ENCODE data around the gene RREB1. TPM values are rescaled to one million over a fixed set of nuclear protein-coding genes. Genes with fewer than 3 reads are reported as not detected.

Gene RREB1
- total RNA-seq, 1 experiment from 2014 or later = 61.6 TPM

DNA sequence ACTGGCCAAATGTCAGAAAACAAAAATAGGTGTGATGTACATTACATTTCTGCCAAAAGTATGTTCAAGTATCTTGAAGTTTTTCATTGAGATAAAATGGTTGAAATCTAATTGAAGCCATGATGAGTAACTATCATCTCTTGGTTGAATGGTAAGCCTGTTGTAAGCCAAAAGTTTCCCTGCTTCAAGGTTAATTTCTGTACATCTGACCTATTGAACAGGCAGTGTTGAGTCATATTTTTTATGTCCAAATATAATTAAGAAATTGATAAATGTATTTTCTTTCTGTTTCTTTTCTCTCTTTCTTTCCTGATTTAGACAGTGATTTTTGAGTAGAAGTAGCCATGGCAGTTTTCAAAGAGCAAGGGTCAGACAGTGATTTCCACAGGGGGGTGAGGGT is 4.4 kb downstream of the RREB1 start:
- Histone ChIP-seq H3K27ac (ENCODE audit: low read depth, low read length, poor library complexity, severe bottlenecking) (no peak overlapping the region), H3K27me3 (replicated peaks; ENCODE audit: insufficient read depth, low read depth, low read length, poor library complexity) (no peaks in the 10 kb centered on the region), H3K9me3 (ENCODE audit: low read depth, low read length, poor library complexity, severe bottlenecking) (no peaks in the 10 kb centered on the region), H3K36me3 (ENCODE audit: insufficient read depth, low read length, poor library complexity, severe bottlenecking) (no peaks in the 10 kb centered on the region), H3K4me1 (ENCODE audit: insufficient read depth, low read length, poor library complexity, severe bottlenecking) (peaks cover 58% of the 10 kb centered on the region), H3K4me3 (ENCODE audit: low read depth, low read length, poor library complexity, severe bottlenecking) (peak overlapping the region; percentile 23)
- TF ChIP-seq EZH2 (IDR thresholded peaks at IDR 0.05; ENCODE audit: borderline replicate concordance, low read depth, low read length, poor library complexity, severe bottlenecking) = no peak
- TF ChIP-seq, protein P1, sequence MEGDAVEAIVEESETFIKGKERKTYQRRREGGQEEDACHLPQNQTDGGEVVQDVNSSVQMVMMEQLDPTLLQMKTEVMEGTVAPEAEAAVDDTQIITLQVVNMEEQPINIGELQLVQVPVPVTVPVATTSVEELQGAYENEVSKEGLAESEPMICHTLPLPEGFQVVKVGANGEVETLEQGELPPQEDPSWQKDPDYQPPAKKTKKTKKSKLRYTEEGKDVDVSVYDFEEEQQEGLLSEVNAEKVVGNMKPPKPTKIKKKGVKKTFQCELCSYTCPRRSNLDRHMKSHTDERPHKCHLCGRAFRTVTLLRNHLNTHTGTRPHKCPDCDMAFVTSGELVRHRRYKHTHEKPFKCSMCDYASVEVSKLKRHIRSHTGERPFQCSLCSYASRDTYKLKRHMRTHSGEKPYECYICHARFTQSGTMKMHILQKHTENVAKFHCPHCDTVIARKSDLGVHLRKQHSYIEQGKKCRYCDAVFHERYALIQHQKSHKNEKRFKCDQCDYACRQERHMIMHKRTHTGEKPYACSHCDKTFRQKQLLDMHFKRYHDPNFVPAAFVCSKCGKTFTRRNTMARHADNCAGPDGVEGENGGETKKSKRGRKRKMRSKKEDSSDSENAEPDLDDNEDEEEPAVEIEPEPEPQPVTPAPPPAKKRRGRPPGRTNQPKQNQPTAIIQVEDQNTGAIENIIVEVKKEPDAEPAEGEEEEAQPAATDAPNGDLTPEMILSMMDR (conservative IDR thresholded peaks at IDR 0.05; ENCODE audit: low read depth, low read length) = no peak
- POLR2A ChIA-PET (ENCODE audit: low non-redundant PET) = no interaction called here
- CTCF ChIA-PET = no interaction called here
- intact Hi-C loops (cut with micrococcal nuclease; ENCODE audit: unreplicated experiment) = no loop called here
- BruUV-seq (replicated peaks) = no TSS peak
- DNase-seq (ENCODE audit: low spot score) = no peak

DNA sequence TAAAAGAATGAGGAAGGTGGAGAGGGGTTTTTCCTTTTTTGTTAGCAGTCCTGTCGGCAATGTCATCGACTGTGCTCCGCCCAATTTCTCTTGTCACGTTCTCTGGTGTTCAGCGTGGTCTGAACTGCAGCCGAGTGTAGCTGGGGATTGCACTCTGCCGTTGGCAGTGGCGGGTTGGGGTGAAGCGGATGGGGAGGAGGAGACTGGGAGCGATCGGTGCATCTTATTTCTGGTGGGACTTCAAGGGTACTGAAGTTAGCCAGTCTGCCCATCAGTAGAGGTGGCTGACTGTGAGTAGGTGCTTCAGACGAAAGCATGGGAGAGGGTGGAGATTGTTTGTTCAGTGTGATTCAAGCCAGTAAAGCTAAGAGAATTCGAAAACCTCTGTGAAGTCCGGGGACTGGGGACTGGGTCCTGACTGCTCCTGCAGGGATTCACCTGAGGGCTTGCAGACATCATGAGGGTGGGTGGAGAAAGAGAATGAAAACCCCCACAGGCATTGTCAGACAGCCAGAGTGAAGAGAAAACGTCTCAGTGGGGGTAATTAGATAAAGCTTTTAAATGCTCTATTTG is 5.1 kb downstream of the RREB1 start:
- no TSS peak for BruUV-seq (replicated peaks)
- Histone ChIP-seq H3K36me3 (ENCODE audit: insufficient read depth, low read length, poor library complexity, severe bottlenecking) (no peaks in the 10 kb centered on the region), H3K27ac (ENCODE audit: low read depth, low read length, poor library complexity, severe bottlenecking) (no peak overlapping the region), H3K9me3 (ENCODE audit: low read depth, low read length, poor library complexity, severe bottlenecking) (no peaks in the 10 kb centered on the region), H3K4me3 (ENCODE audit: low read depth, low read length, poor library complexity, severe bottlenecking) (peak overlapping the region; percentile 23), H3K27me3 (replicated peaks; ENCODE audit: insufficient read depth, low read depth, low read length, poor library complexity) (no peaks in the 10 kb centered on the region), H3K4me1 (ENCODE audit: insufficient read depth, low read length, poor library complexity, severe bottlenecking) (peaks cover 58% of the 10 kb centered on the region)
- CTCF ChIA-PET = interaction anchor here (0.8 kb wide), 1 partner anchor 354 kb away, joined by 3 read pairs; no protein-coding TSS in a partner anchor
- intact Hi-C loops (cut with micrococcal nuclease; ENCODE audit: unreplicated experiment) = no loop called here
- TF ChIP-seq, protein P1 (conservative IDR thresholded peaks at IDR 0.05; ENCODE audit: low read depth, low read length) = no peak
- no peak for TF ChIP-seq EZH2 (IDR thresholded peaks at IDR 0.05; ENCODE audit: borderline replicate concordance, low read depth, low read length, poor library complexity, severe bottlenecking)
- POLR2A ChIA-PET (ENCODE audit: low non-redundant PET) = no interaction called here
- DNase-seq (ENCODE audit: low spot score) = no peak

DNA sequence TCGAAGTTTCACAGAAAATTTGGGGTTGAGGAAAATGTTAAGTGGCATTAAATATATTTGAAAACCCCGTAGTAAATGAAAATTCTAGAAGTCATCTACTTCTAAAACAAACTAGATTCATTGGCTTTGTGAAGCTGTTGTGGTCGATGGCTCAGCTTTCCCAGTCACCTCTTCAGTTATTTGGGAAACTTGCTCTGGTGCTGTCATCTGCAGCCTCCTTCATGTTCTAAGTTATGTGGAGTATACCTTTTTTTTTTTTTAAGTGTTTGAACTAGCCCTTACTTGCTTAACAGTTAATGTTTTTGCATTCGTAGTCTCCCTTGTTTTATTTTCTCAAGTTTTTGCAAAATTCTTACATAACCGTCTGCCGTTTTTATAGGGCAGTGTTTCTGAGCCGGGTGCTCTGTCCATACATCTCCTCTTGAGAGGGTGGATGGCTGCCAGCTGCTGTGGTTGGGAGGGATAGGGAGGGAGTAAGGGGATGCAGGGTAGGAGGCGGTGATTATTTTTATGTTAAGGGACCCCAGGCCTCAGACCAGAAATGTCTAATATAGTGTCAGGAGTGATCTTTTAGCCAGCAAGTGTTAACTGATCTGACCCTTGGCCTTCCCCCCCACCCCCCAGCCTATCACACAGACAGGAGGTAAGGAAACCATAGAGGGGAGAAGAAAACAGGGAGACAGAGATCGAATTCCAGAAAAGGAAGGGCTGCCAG is 7.1 kb downstream of the RREB1 start:
- POLR2A ChIA-PET (ENCODE audit: low non-redundant PET) = interaction anchor here (0.6 to 0.7 kb wide), 2 partner anchors 140 to 258 kb away, joined by 4 read pairs; no protein-coding TSS in a partner anchor
- no peak for DNase-seq (ENCODE audit: low spot score)
- no peak overlapping the region for H3K4me3 ChIP-seq (ENCODE audit: low read depth, low read length, poor library complexity, severe bottlenecking)
- TF ChIP-seq, protein P1 (conservative IDR thresholded peaks at IDR 0.05; ENCODE audit: low read depth, low read length) = no peak
- no peak for TF ChIP-seq EZH2 (IDR thresholded peaks at IDR 0.05; ENCODE audit: borderline replicate concordance, low read depth, low read length, poor library complexity, severe bottlenecking)
- no peaks in the 10 kb centered on the region for H3K27me3 ChIP-seq (replicated peaks; ENCODE audit: insufficient read depth, low read depth, low read length, poor library complexity)
- intact Hi-C loops (cut with micrococcal nuclease; ENCODE audit: unreplicated experiment) = no loop called here
- H3K4me1 ChIP-seq (ENCODE audit: insufficient read depth, low read length, poor library complexity, severe bottlenecking) = peaks cover 67% of the 10 kb centered on the region
- BruUV-seq (replicated peaks) = no TSS peak
- no peaks in the 10 kb centered on the region for H3K9me3 ChIP-seq (ENCODE audit: low read depth, low read length, poor library complexity, severe bottlenecking)
- CTCF ChIA-PET = no interaction called here
- H3K36me3 ChIP-seq (ENCODE audit: insufficient read depth, low read length, poor library complexity, severe bottlenecking) = no peaks in the 10 kb centered on the region
- H3K27ac ChIP-seq (ENCODE audit: low read depth, low read length, poor library complexity, severe bottlenecking) = no peak overlapping the region
